ENCODE results near the gene RANBP17. TPM values are rescaled to one million over a fixed set of nuclear protein-coding genes. Genes with fewer than 3 reads are reported as not detected.
A peak's percentile ranks its signal among the peaks of the same experiment; 100 is the strongest.
"Not testable (repeated sequence)": the region's sequence is repeated elsewhere in the genome, so short reads cannot be mapped to it uniquely, and the experiment has no call there.

The RANBP17 gene
- total RNA-seq, 2 donors from 2014 or later = 26.6 to 28.0 TPM

GRCh38 chr5:170963521-170963920, 101.7 kb downstream of the RANBP17 start:
- TF ChIP-seq CTCF (conservative IDR thresholded peaks at IDR 0.05) = no peak
- peak; percentile 57 for DNase-seq
- WGBS, 2 experiments (ENCODE audit: insufficient coverage in 1 of 2, insufficient read length in 1 of 2) = 66 to 79% methylated on average over 4 to 5 of the region's 5 CpGs
- no peak overlapping the region for H3K9ac ChIP-seq (ENCODE audit: extremely low read depth, low read length, poor library complexity, severe bottlenecking)
- Mint-ChIP-seq H3K27ac (no peak overlapping the region), H3K9me3 (peaks cover 7% of the 10 kb centered on the region), H3K4me1 (no peaks in the 10 kb centered on the region), H3K27me3 (ENCODE audit: insufficient read depth) (no peaks in the 10 kb centered on the region), H3K36me3 (ENCODE audit: low read depth) (peaks cover 12% of the 10 kb centered on the region), H3K4me3 (no peak overlapping the region)
- H3K9me3 ChIP-seq (ENCODE audit: control insufficient read depth, low read length) = peaks cover 22% of the 10 kb centered on the region
- H3K4me1 ChIP-seq (ENCODE audit: control insufficient read depth, insufficient read depth, low read length) = no peaks in the 10 kb centered on the region
- peak overlapping the region; percentile 12 for H3K4me3 ChIP-seq (ENCODE audit: low read length)
- H3K27ac ChIP-seq (ENCODE audit: low read depth, low read length) = no peak overlapping the region
- H3K36me3 ChIP-seq (ENCODE audit: control insufficient read depth, insufficient read depth, low read length) = peaks cover 13% of the 10 kb centered on the region
- H3K27me3 ChIP-seq (ENCODE audit: control insufficient read depth, insufficient read depth, low read length, poor library complexity, severe bottlenecking) = no peaks in the 10 kb centered on the region

- Histone ChIP-seq H3K9me3 (ENCODE audit: control insufficient read depth, low read length) (peaks cover 28% of the 10 kb centered on the region), H3K36me3 (ENCODE audit: control insufficient read depth, insufficient read depth, low read length) (no peaks in the 10 kb centered on the region), H3K4me3 (ENCODE audit: low read length) (no peak overlapping the region), H3K4me1 (ENCODE audit: control insufficient read depth, insufficient read depth, low read length) (no peaks in the 10 kb centered on the region), H3K27ac (ENCODE audit: low read depth, low read length) (no peak overlapping the region), H3K27me3 (ENCODE audit: control insufficient read depth, insufficient read depth, low read length, poor library complexity, severe bottlenecking) (no peaks in the 10 kb centered on the region), H3K9ac (ENCODE audit: extremely low read depth, low read length, poor library complexity, severe bottlenecking) (no peak overlapping the region)
- Mint-ChIP-seq H3K4me3 (no peak overlapping the region), H3K4me1 (peaks cover 8% of the 10 kb centered on the region), H3K9me3 (peaks cover 11% of the 10 kb centered on the region), H3K36me3 (ENCODE audit: low read depth) (peaks cover 22% of the 10 kb centered on the region), H3K27me3 (ENCODE audit: insufficient read depth) (no peaks in the 10 kb centered on the region), H3K27ac (no peak overlapping the region)
- no peak for TF ChIP-seq CTCF (conservative IDR thresholded peaks at IDR 0.05)
- DNase-seq = no peak
Observed at GRCh38 chr5:170974461-170974860, 112.6 kb downstream of the RANBP17 start.

GRCh38 chr5:170980261-170980660, 118.4 kb downstream of the RANBP17 start:
- H3K27me3 ChIP-seq (ENCODE audit: control insufficient read depth, insufficient read depth, low read length, poor library complexity, severe bottlenecking); H3K9ac ChIP-seq (ENCODE audit: extremely low read depth, low read length, poor library complexity, severe bottlenecking); H3K4me1 Mint-ChIP-seq; H3K4me1 ChIP-seq (ENCODE audit: control insufficient read depth, insufficient read depth, low read length); H3K27me3 Mint-ChIP-seq (ENCODE audit: insufficient read depth); H3K4me3 Mint-ChIP-seq; H3K27ac ChIP-seq (ENCODE audit: low read depth, low read length); H3K27ac Mint-ChIP-seq; H3K4me3 ChIP-seq (ENCODE audit: low read length); DNase-seq: not testable (repeated sequence)
- Histone ChIP-seq H3K9me3 (ENCODE audit: control insufficient read depth, low read length) (peaks cover 56% of the 10 kb centered on the region), H3K36me3 (ENCODE audit: control insufficient read depth, insufficient read depth, low read length) (peaks cover 12% of the 10 kb centered on the region)
- Mint-ChIP-seq H3K36me3 (ENCODE audit: low read depth) (peaks cover 59% of the 10 kb centered on the region), H3K9me3 (peaks cover 39% of the 10 kb centered on the region)
- WGBS, 2 experiments (ENCODE audit: insufficient coverage in 1 of 2, insufficient read length in 1 of 2) = 92% methylated on average over 2 of the region's 2 CpGs; no CpG with 5 or more reads in 1 of the 2 experiments

- Mint-ChIP-seq H3K27me3 (ENCODE audit: insufficient read depth) (no peaks in the 10 kb centered on the region), H3K4me1 (no peaks in the 10 kb centered on the region), H3K4me3 (no peak overlapping the region), H3K36me3 (ENCODE audit: low read depth) (peaks cover 27% of the 10 kb centered on the region), H3K9me3 (peaks cover 18% of the 10 kb centered on the region), H3K27ac (no peak overlapping the region)
- H3K27me3 ChIP-seq (ENCODE audit: control insufficient read depth, insufficient read depth, low read length, poor library complexity, severe bottlenecking) = no peaks in the 10 kb centered on the region
- H3K36me3 ChIP-seq (ENCODE audit: control insufficient read depth, insufficient read depth, low read length) = peaks cover 12% of the 10 kb centered on the region
- WGBS, 2 experiments (ENCODE audit: insufficient coverage in 1 of 2, insufficient read length in 1 of 2) = 91 to 100% methylated on average over 1 of the region's 1 CpG
- no peak for TF ChIP-seq CTCF (conservative IDR thresholded peaks at IDR 0.05)
- H3K27ac ChIP-seq (ENCODE audit: low read depth, low read length) = no peak overlapping the region
- no peak overlapping the region for H3K9ac ChIP-seq (ENCODE audit: extremely low read depth, low read length, poor library complexity, severe bottlenecking)
- no peak overlapping the region for H3K4me3 ChIP-seq (ENCODE audit: low read length)
- H3K9me3 ChIP-seq (ENCODE audit: control insufficient read depth, low read length) = peaks cover 18% of the 10 kb centered on the region
- H3K4me1 ChIP-seq (ENCODE audit: control insufficient read depth, insufficient read depth, low read length) = no peaks in the 10 kb centered on the region
- DNase-seq = no peak
Observed at GRCh38 chr5:170985486-170985885, 123.7 kb downstream of the RANBP17 start.
